ENCODE data around the gene AP4E1. TPM values are rescaled to one million over a fixed set of nuclear protein-coding genes. Genes with fewer than 3 reads are reported as not detected.

The AP4E1 gene
- total and polyA plus RNA-seq, 2 of the 8 experiments (the other 6 are each of a cell fraction or from before 2014, with no cell fraction given), result 1.4 to 10.9 TPM

- Histone ChIP-seq H3K27ac (ENCODE audit: low read depth, low read length) (no peak overlapping the region), H2AFZ (ENCODE audit: low read length) (no peak overlapping the region), H3K4me1 (replicated peaks in 1 of 4; ENCODE audit: control insufficient read depth in 3 of 4, insufficient read depth in 4 of 4, low read length in 3 of 4) (no peaks in the 10 kb centered on the region), H3K79me1 (ENCODE audit: low read depth, low read length) (no peaks in the 10 kb centered on the region; the same call in 1 of the 2 replicates), H4K5ac (ENCODE audit: insufficient read length, low read depth, low read length) (no peak overlapping the region), H2BK15ac (ENCODE audit: low read length) (no peak overlapping the region), H4K20me1 (replicated peaks in 1 of 2; ENCODE audit: control insufficient read depth in 1 of 2, insufficient read depth in 2 of 2, low read length in 2 of 2) (no peaks in the 10 kb centered on the region), H3K36me3 (ENCODE audit: control insufficient read depth in 2 of 4, insufficient read depth in 4 of 4, low read length in 3 of 4) (no peaks in the 10 kb centered on the region), H3K4me2 (ENCODE audit: insufficient read depth in 1 of 2, low read depth in 2 of 2, low read length in 2 of 2) (no peak overlapping the region), H2AK5ac (ENCODE audit: low read depth, low read length) (no peak overlapping the region), H3K9ac (replicated peaks in 1 of 4; ENCODE audit: extremely low read depth in 1 of 4, low read depth in 3 of 4, low read length in 3 of 4) (no peak overlapping the region), H2BK20ac (ENCODE audit: low read length) (no peak overlapping the region), H2BK12ac (ENCODE audit: low read depth, low read length) (no peak overlapping the region), H3K4me3 (ENCODE audit: extremely low read depth in 1 of 4, insufficient read depth in 2 of 4, low read depth in 3 of 4, low read length in 4 of 4) (no peak overlapping the region), H3K4ac (replicated peaks; ENCODE audit: insufficient read length, low read depth, low read length) (no peak overlapping the region), H3K9me3 (ENCODE audit: insufficient read depth in 2 of 2, low read depth in 1 of 2, low read length in 1 of 2) (no peaks in the 10 kb centered on the region), H3K23ac (ENCODE audit: insufficient read length) (no peak overlapping the region), H3K14ac (ENCODE audit: insufficient read length) (no peak overlapping the region), H2BK5ac (ENCODE audit: low read depth, low read length) (no peak overlapping the region), H3K23me2 (ENCODE audit: low read depth, low read length) (no peaks in the 10 kb centered on the region), H3K56ac (replicated peaks; ENCODE audit: insufficient read length, low read depth, low read length) (no peak overlapping the region), H3K79me2 (ENCODE audit: control insufficient read depth in 1 of 2, insufficient read depth in 2 of 2, low read length in 2 of 2) (no peaks in the 10 kb centered on the region), H4K91ac (replicated peaks; ENCODE audit: insufficient read length, low read length) (no peak overlapping the region), H3K18ac (ENCODE audit: extremely low read depth, low read length) (no peak overlapping the region), H2BK120ac (replicated peaks; ENCODE audit: low read depth, low read length) (no peak overlapping the region), H3K27me3 (replicated peaks in 1 of 4; ENCODE audit: control insufficient read depth in 3 of 4, extremely low read depth in 1 of 4, insufficient read depth in 3 of 4, low read length in 3 of 4) (no peaks in the 10 kb centered on the region), H4K8ac (ENCODE audit: extremely low read depth, insufficient read depth, low read length) (no peak overlapping the region)
- WGBS, 2 experiments (ENCODE audit: extremely low coverage in 1 of 2, insufficient coverage in 1 of 2, insufficient read length in 1 of 2, insufficient replicate concordance in 2 of 2, low coverage in 1 of 2, low lambda C conversion rate in 2 of 2, missing lambda C conversion rate in 1 of 2), result 100% methylated on average over 1 of the region's 1 CpG; no CpG with 5 or more reads in 1 of the 2 experiments
- no peak for DNase-seq (ENCODE audit: low read depth in 1 of 2, low spot score in 2 of 2)
- no peak for FAIRE-seq
- CTCF ChIA-PET (ENCODE audit: partially characterized antibody), result interaction anchor here (0.9 to 1.7 kb wide), 3 partner anchors 10 to 139 kb away, joined by 3 read pairs; no protein-coding TSS in a partner anchor
- POLR2A ChIA-PET (ENCODE audit: partially characterized antibody), result no interaction called here
- TF ChIP-seq JUN (IDR thresholded peaks at IDR 0.05; ENCODE audit: low read depth, low read length) (no peak), SUZ12 (IDR thresholded peaks at IDR 0.05; ENCODE audit: low read length) (no peak), TBP (IDR thresholded peaks at IDR 0.05; ENCODE audit: low read depth, low read length) (no peak), NRF1 (IDR thresholded peaks at IDR 0.05; ENCODE audit: low read depth, low read length) (no peak), SP1 (IDR thresholded peaks at IDR 0.05; ENCODE audit: low read depth, low read length) (no peak), POU5F1 (IDR thresholded peaks at IDR 0.05; ENCODE audit: low read depth, low read length) (no peak), ZNF274 (IDR thresholded peaks at IDR 0.05; ENCODE audit: borderline replicate concordance, extremely low read depth, low read length) (no peak)
These were observed 145.1 kb downstream of the AP4E1 start for GRCh38 chr15:51053571-51053970.
